ELR (cell line): ENCODE data around the gene DOCK2.
"Not testable (repeated sequence)": the region's sequence is repeated elsewhere in the genome, so short reads cannot be mapped to it uniquely, and the experiment has no call there.

Experiments
- DNase-seq: peaks from one replicate; pipeline ENCODE4 v3.0.0-alpha.2; 2015; ENCODE audit warnings: low read depth

DOCK2 gene

DNA sequence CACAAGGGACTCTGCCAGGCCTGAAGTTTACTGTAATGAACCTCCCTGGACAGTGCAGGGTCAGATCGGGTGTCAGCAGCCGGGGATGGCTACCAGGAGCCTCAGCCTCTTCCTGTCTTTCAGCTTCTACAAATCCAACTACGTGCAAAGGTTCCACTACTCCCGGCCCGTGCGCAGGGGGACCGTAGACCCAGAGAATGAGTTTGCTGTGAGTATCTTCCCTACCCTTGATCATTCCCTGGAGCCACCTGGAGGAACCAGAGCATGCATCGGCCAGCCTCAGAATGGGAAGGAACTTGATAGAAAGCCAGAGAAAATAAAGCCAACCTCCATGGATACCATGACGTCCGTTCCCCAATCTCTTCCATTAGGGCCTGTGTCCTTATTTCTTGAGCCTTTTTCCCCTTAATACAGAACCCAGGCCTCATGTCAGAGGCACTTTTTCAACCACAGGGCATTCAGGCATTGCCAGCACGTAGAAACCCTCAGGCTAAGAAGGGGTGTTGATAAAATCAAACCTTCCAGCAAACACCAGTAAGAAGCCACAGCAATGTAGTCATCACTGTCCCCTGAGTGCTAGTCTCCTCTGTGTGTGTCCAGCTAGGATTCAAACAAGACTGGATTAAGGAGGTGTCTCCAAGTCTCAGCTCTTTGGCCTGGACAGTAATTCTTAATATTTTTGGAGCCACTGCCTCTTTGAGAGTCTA, 419.6 kb downstream of the DOCK2 start:
- peak; percentile 4 for DNase-seq

GRCh38 chr5:170057311-170057710, 420.2 kb downstream of the DOCK2 start:
- DNase-seq = no peak

GRCh38 chr5:170059221-170059620, 422.1 kb downstream of the DOCK2 start:
- DNase-seq = no peak

DNA sequence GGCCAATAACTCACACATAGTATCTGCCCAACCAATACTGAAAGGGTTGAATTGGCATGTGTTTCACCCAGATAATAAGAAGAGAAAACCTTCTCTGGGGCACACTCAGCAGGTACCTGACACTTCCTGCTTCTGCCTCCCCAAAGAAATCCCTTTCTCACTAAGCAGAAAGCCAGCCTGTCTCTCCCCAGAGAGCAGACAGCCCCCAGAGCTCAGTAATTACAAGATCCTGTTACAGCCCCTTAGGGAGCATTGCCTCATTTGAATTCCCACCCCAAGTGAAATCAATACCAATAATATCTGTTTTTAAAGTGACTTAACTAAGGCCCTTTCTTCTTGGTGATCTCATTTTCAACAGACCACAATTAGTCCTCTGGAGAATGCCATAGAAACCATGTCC, 430.1 kb downstream of the DOCK2 start:
- no peak for DNase-seq

DNA sequence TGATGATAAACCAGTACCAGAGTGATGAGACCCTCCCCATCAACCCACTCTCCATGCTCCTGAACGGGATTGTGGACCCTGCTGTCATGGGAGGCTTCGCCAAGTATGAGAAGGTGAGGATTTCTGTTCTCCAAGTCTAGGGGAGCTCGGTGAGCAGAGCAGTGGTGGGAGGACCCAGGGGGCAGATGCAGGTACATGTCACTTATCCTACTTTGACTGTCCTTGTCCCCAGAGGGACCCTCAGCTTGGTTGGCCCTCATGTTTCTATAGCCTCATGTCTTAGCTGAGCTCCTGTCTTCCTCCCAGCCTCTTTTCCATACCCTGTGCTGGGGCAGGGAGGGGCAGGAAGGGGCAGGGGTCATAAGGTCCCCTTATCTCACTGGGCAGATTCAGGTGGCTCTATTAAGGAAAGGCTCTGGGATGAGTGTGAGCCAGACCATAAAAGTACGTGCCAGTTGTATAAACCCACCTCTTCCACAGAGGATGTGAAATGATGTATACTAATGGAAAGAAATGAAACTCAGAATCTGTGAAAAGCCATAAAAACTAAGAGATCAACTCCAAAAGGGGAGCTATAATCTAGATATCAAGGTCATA, 430.6 kb downstream of the DOCK2 start:
- DNase-seq = no peak

DNA sequence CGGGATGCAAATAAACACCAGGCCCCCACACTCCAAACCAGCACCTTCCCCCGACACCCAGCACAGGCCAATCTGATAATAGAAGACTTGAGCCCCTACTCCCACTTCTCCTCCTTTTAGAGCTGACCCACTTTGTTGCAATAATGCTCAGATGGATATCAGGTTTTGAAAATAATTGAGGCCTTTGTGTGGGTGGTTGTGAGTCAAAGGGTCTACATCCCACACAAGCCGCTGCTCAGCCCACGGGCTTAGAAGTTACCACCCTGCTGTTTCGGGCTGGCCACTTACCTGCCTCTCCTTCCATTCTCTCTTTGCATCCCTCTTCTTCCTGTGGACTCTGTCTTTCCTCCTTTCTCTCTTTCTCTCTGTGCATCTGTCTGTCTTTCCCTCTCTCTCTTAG, 432.4 kb downstream of the DOCK2 start:
- DNase-seq = no peak

- peak; percentile 65 for DNase-seq
Observed at GRCh38 chr5:170070556-170071412, 433.7 kb downstream of the DOCK2 start.

GRCh38 chr5:170071748-170072147, 434.7 kb downstream of the DOCK2 start:
- DNase-seq = no peak

DNA sequence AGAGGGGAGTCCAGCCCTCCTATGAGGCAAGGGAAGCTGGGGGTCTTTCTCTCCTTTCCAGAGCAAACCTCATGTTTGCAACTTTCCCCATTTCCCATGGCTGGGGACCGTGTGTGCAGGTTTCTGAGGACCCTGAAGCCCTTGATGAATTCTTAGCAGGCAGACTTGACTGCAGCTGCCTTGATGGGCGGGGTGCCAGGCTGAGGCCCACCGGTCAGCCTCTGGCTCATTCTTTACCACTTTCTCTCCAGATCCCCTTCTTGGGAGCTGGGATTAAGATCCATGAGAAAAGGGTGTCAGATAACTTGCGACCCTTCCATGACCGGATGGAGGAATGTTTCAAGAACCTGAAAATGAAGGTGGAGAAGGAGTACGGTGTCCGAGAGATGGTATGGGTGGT, 438.6 kb downstream of the DOCK2 start:
- DNase-seq = no peak

DNA sequence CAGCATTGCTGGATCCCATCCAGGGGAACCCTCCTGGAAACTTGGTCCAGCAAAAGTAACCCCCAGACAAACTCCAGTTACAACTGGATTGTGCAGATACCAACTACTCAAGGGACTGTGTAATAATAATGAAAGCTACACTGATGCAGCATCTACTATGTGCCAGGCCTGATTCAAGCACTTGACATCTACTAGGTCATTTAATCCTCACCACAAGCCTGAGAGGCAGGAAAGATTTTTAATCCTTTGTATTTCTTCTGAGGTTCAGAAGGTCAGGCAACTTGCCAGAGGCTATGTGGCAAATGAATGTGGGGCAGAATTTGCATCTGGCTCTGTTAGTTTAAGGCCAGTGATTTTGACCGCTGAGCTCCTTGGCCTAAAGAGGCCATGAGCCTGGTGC, 439.1 kb downstream of the DOCK2 start:
- DNase-seq = no peak

- DNase-seq = no peak
Observed at GRCh38 chr5:170076739-170077138, 439.7 kb downstream of the DOCK2 start.

DNA sequence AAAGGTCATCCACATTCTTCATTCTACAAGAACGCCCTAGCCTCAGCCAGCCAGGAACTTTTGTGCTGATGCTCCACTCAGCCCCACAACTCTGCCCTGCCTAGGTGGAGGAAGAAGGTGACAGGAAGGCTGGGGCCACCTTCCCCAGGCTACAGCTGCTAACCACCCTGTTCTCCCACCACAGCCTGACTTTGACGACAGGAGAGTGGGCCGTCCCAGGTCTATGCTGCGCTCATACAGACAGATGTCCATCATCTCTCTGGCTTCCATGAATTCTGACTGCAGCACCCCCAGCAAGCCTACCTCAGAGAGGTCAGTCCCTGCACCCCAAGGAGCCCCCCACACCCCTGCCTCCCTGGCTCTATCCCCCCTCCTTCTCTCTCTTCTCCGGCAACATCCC, 440.5 kb downstream of the DOCK2 start:
- DNase-seq = no peak

GRCh38 chr5:170078458-170078857, 441.4 kb downstream of the DOCK2 start:
- DNase-seq = no peak

DNA sequence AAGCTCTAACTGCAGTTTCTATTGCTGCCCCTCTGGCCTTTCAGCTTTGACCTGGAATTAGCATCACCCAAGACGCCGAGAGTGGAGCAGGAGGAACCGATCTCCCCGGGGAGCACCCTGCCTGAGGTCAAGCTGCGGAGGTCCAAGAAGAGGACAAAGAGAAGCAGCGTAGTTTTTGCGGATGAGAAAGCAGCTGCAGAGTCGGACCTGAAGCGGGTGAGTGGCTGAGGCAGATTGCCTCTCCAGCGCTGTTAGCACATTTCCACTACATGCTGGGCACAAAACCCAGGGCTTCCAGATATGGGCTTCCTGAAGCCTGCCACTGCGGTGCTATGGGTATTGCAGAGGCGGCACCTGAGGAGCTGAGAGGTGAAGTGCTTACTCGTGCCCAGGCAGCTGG, 441.9 kb downstream of the DOCK2 start:
- DNase-seq = no peak

GRCh38 chr5:170080217-170080616, 443.1 kb downstream of the DOCK2 start:
- DNase-seq = no peak

DNA sequence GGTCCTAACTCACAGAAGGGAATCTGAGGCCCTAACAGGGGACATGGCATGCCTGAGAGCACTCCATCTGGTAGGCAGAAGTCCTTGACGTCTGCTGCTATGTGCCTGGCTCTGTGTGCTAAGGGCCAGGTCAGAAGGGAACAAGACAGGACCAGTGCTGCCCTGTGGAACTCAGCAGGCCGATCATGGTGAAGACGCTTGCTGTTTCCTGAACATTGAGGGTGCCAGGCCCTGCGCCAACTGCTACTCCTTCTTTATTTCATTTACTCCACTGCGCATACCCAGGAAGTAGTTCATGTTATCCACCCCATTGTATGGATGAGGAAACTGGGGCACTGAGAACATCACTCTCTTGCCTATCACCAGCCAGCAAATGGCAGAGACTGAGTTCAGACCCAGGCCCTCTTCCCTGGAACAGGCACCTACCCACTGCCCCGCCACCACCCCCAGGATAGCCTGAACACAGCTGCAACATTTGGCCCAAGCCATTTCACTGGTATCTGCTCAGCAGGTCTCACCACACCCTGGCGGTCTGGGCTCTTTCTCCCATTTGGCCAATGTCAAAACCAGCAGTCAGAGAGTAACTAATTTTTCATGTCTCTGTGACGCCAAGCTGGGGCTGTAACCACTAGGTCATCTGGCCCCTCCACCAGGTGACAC, 443.8 kb downstream of the DOCK2 start:
- no peak for DNase-seq

DNA sequence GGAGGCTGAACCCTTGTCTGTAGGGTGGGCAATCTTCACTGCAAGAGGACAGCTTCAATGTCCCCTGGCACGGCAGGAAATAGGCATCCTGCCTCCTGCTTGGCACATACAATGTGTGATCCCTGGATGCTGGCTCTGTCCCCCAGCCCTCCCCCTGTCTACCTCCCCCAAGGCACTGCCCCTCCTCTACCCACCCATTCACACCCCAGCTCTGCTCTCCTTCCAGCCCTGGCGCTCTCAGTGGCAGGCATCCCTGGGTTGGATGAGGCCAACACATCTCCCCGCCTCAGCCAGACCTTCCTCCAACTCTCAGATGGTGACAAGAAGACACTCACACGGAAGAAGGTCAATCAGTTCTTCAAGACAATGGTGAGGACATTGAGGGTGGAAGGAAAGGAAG, 444.5 kb downstream of the DOCK2 start:
- DNase-seq = no peak

DNA sequence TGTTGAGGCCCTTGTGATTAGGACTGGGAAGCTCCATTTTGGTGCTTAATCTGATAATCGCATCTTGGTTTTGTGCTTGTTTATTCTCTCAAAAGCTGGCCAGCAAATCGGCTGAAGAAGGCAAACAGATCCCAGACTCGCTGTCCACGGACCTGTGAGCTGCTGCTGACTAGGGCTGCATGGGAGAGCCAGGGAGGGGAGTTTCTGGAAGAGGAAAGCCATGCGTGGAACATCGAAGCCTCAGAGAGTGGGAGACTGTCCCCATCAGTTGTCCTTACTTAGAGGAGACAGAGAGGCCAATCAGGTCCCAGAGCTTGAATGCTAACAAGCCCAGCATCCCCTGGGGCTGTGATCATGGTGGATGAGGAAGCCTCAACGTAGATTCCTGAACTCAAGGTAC, 445.6 kb downstream of the DOCK2 start:
- no peak for DNase-seq

- no peak for DNase-seq
Observed at GRCh38 chr5:170087168-170087817, 450.2 kb downstream of the DOCK2 start.

DNA sequence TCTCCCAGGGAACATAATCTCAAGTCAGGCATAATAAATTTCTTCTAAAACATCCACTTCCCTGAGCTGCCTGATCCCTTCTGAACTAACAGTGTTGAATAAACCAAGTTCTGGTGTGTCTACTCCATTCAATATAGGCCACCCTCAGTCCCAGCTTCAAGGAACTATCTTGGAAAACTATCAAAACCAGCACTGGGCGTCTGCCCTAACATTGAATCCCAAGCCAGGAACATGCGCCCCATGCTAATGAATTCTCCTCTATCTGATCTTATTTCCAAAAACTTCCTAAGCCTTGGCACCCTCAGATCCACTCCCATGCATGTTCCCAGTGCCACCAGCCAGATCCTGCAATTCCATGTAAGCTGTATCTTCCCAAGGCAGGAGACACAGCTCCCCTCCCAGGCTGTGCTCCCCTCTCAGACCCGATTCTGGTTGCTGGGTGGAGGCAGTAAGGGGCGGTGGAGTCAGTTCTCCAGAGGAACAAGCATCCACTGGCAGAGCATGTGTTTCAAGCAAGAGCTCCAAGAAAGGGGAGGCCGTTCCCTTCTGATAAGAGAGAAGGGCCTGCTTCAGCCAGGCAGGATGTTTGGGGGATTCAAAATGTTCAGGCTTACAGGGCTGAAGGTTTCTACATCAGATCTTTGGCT, 455.5 kb downstream of the DOCK2 start:
- no peak for DNase-seq

DNA sequence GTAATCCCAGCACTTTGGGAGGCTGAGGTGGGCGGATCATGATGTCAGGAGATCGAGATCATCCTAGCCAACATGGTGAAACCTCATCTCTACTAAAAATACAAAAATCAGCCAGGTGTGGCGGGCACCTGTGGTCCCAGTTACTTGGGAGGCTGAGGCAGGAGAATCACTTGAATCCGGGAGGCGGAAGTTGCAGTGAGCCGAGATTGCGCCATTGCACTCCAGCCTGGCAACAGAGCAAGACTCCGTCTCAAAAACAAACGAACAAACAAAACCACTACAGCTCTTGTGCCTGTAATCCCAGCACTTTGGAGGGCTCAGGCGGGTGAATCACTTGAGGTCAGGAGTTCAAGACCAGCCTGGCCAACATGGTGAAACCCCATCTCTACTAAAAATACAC, 457.3 kb downstream of the DOCK2 start:
- DNase-seq = not testable (repeated sequence)

- DNase-seq = peak; percentile 13
Observed at GRCh38 chr5:170095646-170096045, 458.6 kb downstream of the DOCK2 start.
